K562 (cell line): Measurements from ENCODE around the gene SLX9. TPM values are rescaled to one million over a fixed set of nuclear protein-coding genes. Genes with fewer than 3 reads are reported as not detected.
A peak's percentile ranks its signal among the peaks of the same experiment; 100 is the strongest.

ENCODE experiments used
- ATAC-seq: fragments of 200-7000 bp; cut with Tn5 transposase; 3 replicates; pipeline ENCODE4 v1.9.1; 2020; ENCODE audit warnings: moderate library complexity
- BruUV-seq: library from RNA; stranded (reverse); fragments of 400-500 nt; replicated peaks from 2 replicates; lab custom pipeline; 2021; lab: Mats Ljungman, UMichigan
- CTCF ChIA-PET: fragments of 300-600 bp; formaldehyde crosslinking; extraction: SDS; loops from one replicate; lab custom pipeline; 2021; ENCODE audit warnings: low intra/inter-chr PET ratio; lab: Yijun Ruan, JAX
- POLR2A ChIA-PET: fragments of 300-600, 350-650 bp; sonication (Branson Sonifier 250); formaldehyde crosslinking; extraction: SDS; loops from one replicate; lab custom pipeline; 2021; ENCODE audit warnings: antibody characterized with exemption, inconsistent platforms; lab: Yijun Ruan, JAX
- DNase-seq, 4 experiments: peaks; one replicate each; pipeline versions ENCODE4 v3.0.0 to v3.0.0-alpha.2; 2011 to 2018; ENCODE audit warnings: low spot score in 3 of 4, mixed read lengths in 3 of 4; ENCODE audit errors: extremely low read depth in 1 of 4
- FAIRE-seq: peaks from 2 replicates; lab custom pipeline; 2011; peaks lifted over from hg19 to GRCh38; lab: Jason Lieb, UNC
- H2AFZ ChIP-seq: 2 replicates; pipeline ENCODE4 v1.6.0; 2011; ENCODE audit warnings: low read depth, low read length, control low read depth, inconsistent platforms
- H3K27ac ChIP-seq: fragments of 200-600 bp; 3 replicates; pipeline ENCODE4 v1.8.0; 2011; ENCODE audit warnings: low read depth, mild to moderate bottlenecking, control low read depth, inconsistent platforms, low read length, moderate library complexity, mixed read lengths; ENCODE audit errors: extremely low read depth
- H3K27me3 ChIP-seq, 2 experiments: fragments of 300-600 bp in 1 of 2; 2 replicates in 1 of 2; 3 replicates in 1 of 2; pipeline versions ENCODE4 v1.6.0 to v1.8.0; 2011; ENCODE audit warnings: inconsistent platforms in 2 of 2, low read length in 2 of 2, mild to moderate bottlenecking in 1 of 2, mixed read lengths in 1 of 2, moderate library complexity in 1 of 2; ENCODE audit not compliant: control insufficient read depth in 2 of 2, insufficient read depth in 2 of 2
- H3K36me3 ChIP-seq: fragments of 300-600 bp; 3 replicates; pipeline ENCODE4 v1.8.0; 2011; ENCODE audit warnings: mild to moderate bottlenecking, low read length, inconsistent platforms; ENCODE audit not compliant: control insufficient read depth, insufficient read depth
- H3K4me1 ChIP-seq, 2 experiments: fragments of 200-600 bp in 1 of 2; replicated peaks in 1 of 2; 2 replicates in 1 of 2; 3 replicates in 1 of 2; pipeline versions ENCODE4 v1.5.1 to v1.8.0; 2011; ENCODE audit warnings: inconsistent platforms in 2 of 2, low read length in 2 of 2, mild to moderate bottlenecking in 1 of 2, mixed read lengths in 1 of 2, moderate library complexity in 1 of 2; ENCODE audit not compliant: control insufficient read depth in 2 of 2, insufficient read depth in 2 of 2
- H3K4me2 ChIP-seq: 2 replicates; pipeline ENCODE4 v1.6.1; 2011; ENCODE audit warnings: low read length, control low read depth, inconsistent platforms, mixed read lengths; ENCODE audit not compliant: insufficient read depth
- H3K4me3 ChIP-seq: fragments of 200-600 bp; sonication (generic), shearing (Covaris generic); 2 replicates; pipeline ENCODE4 v1.5.1; 2016; ENCODE audit warnings: control low read depth, inconsistent platforms
- H3K79me2 ChIP-seq: fragments of 200-600 bp; 3 replicates; pipeline ENCODE4 v1.8.0; 2011; ENCODE audit warnings: low read length, inconsistent platforms; ENCODE audit not compliant: control insufficient read depth, insufficient read depth
- H3K9ac ChIP-seq, 2 experiments: 2 replicates each; pipeline versions ENCODE4 v1.6.0 to v1.6.1; 2011; ENCODE audit warnings: low read depth in 2 of 2, low read length in 2 of 2, control low read depth in 1 of 2, inconsistent platforms in 1 of 2, mild to moderate bottlenecking in 1 of 2, mixed read lengths in 1 of 2; ENCODE audit not compliant: insufficient read depth in 1 of 2
- H3K9me1 ChIP-seq: one replicate; pipeline ENCODE4 v1.6.0; 2011; ENCODE audit warnings: inconsistent platforms, mild to moderate bottlenecking, low read length, moderate library complexity; ENCODE audit not compliant: control insufficient read depth, insufficient read depth
- H3K9me3 ChIP-seq: replicated peaks from 2 replicates; pipeline ENCODE4 v1.5.1; 2011; ENCODE audit warnings: low read depth, low read length, inconsistent platforms; ENCODE audit not compliant: control insufficient read depth, insufficient read depth
- H4K20me1 ChIP-seq: replicated peaks from 2 replicates; pipeline ENCODE4 v1.6.1; 2011; ENCODE audit warnings: low read length, inconsistent platforms, mixed read lengths; ENCODE audit not compliant: control insufficient read depth, insufficient read depth
- CTCFL ChIP-seq: IDR thresholded peaks from 2 replicates; pipeline ENCODE4 v1.6.1; 2011; ENCODE audit warnings: borderline replicate concordance, low read depth, mild to moderate bottlenecking, moderate library complexity, low read length; ENCODE audit not compliant: insufficient read depth, poor library complexity, severe bottlenecking
- EGR1 ChIP-seq: fragments of 450-650 bp; conservative IDR thresholded peaks from 2 replicates; pipeline ENCODE4 v1.6.1; 2017; ENCODE audit warnings: mild to moderate bottlenecking
- PRDM10 ChIP-seq: fragments of 450-650 bp; IDR thresholded peaks from 2 replicates; pipeline ENCODE4 v1.6.1; 2018; ENCODE audit not compliant: partially characterized antibody
- ZKSCAN8 ChIP-seq: fragments of 200-800 bp; sonication (Bioruptor generic); IDR thresholded peaks from 2 replicates; pipeline ENCODE4 v1.6.1; 2016; ENCODE audit warnings: missing genetic modification characterization, missing compliant biosample characterization
- ZNF133 ChIP-seq: fragments of 250-450 bp; sonication (Bioruptor Pico); IDR thresholded peaks from 2 replicates; pipeline ENCODE4 v1.4.0; 2020; ENCODE audit warnings: mild to moderate bottlenecking
- ZNF263 ChIP-seq: sonication (generic); formaldehyde crosslinking; IDR thresholded peaks from 2 replicates; pipeline ENCODE4 v1.8.0; 2022; ENCODE audit warnings: mild to moderate bottlenecking, missing genetic modification reagents, borderline replicate concordance
- WGBS: fragments of 100-300 bp; shearing (Covaris generic); methylation state at CpG from one replicate; pipeline ENCODE4 v1.1.6; 2016; ENCODE audit warnings: low coverage, mixed read lengths; ENCODE audit not compliant: insufficient coverage; ENCODE audit errors: missing lambda C conversion rate; 5-methylcytosine and 5-hydroxymethylcytosine counted together
- in situ Hi-C: fragments of 300-500 bp; cut with MboI; formaldehyde crosslinking; loops from 4 replicates; pipeline ENCODE4 v1.15.0; 2018; ENCODE audit warnings: inconsistent platforms, mixed read lengths
- intact Hi-C: fragments of 100-400 bp; cut with micrococcal nuclease; formaldehyde crosslinking; loops from 2 replicates; pipeline ENCODE4 v1.14.2; 2022
- polyA plus RNA-seq, 8 experiments: library from polyadenylated mRNA; depleted of rRNA in 4 of 8; stranded (reverse) in 5 of 8; unstranded in 3 of 8; fragments of >200 nt; fragmentation: Nextera tagmentation in 2 of 8; fragmentation: Illumina TruSeq in 1 of 8; extraction: Ambion mirVana in 2 of 8; extraction: Trizol in 1 of 8; gene quantifications; 2 replicates each; pipeline versions ENCODE4 v1.2.1 to v1.2.3, GENCODE V29; 2011 to 2014; ENCODE audit warnings: inconsistent platforms in 1 of 8, missing spikeins in 1 of 8
- total RNA-seq, 7 experiments: library from RNA; depleted of rRNA in 6 of 7; stranded (reverse); fragments of >200 nt in 6 of 7; fragmentation: Illumina TruSeq in 2 of 7; extraction: Trizol in 2 of 7; gene quantifications; 2 replicates each; pipeline versions ENCODE4 v1.2.1 to v1.2.3, GENCODE V29; 2011 to 2021; ENCODE audit warnings: low replicate concordance in 1 of 7
- TF ChIP-seq, protein P1 (sequence below): fragments of 450-650 bp; formaldehyde crosslinking; IDR thresholded peaks from 2 replicates; pipeline ENCODE4 v1.4.0; 2020; ENCODE audit warnings: mild to moderate bottlenecking, mixed read lengths

SLX9 gene
- total and polyA plus RNA-seq, 9 of the 15 experiments (the other 6 are each of a cell fraction or from before 2014, with no cell fraction given), result 1.2 to 75.5 (median 16.5) TPM

GRCh38 chr21:44927587-44928461 lies 12.0 kb upstream of the SLX9 start:
- Histone ChIP-seq H3K4me1 (peaks cover 8 to 34% of the 10 kb centered on the region in 2 experiments; a peak in 4 of 5 replicates), H3K9me3 (no peaks in the 10 kb centered on the region), H3K79me2 (no peaks in the 10 kb centered on the region), H3K27ac (no peak overlapping the region), H3K9me1 (peaks cover 3% of the 10 kb centered on the region), H3K9ac (peak overlapping the region in 1 of 2 experiments; percentile 70; a peak in 2 of 4 replicates), H3K36me3 (no peaks in the 10 kb centered on the region), H3K4me2 (no peak overlapping the region), H3K27me3 (peaks cover 31 to 53% of the 10 kb centered on the region in 2 experiments), H4K20me1 (no peaks in the 10 kb centered on the region), H2AFZ (peak overlapping the region; percentile 15; the same call in 1 of the 2 replicates), H3K4me3 (no peak overlapping the region)
- CTCF ChIA-PET, result no interaction called here
- DNase-seq (peak; percentile 58 to 72 (median 63)), ATAC-seq (peak; percentile 31; the same call in 2 of the 3 replicates), FAIRE-seq (no peak)
- intact Hi-C loops, result loop anchor here (10.0 kb wide), 1 partner anchor 413 kb away; no protein-coding TSS in a partner anchor
- POLR2A ChIA-PET, result interaction anchor here (0.6 to 1.1 kb wide), 2 partner anchors 12 to 109 kb away, joined by 3 read pairs; no protein-coding TSS in a partner anchor
- no TSS peak for BruUV-seq
- WGBS, result 3% methylated on average over 16 of the region's 19 CpGs
- in situ Hi-C loops, result no loop called here
- TF ChIP-seq, protein P1, sequence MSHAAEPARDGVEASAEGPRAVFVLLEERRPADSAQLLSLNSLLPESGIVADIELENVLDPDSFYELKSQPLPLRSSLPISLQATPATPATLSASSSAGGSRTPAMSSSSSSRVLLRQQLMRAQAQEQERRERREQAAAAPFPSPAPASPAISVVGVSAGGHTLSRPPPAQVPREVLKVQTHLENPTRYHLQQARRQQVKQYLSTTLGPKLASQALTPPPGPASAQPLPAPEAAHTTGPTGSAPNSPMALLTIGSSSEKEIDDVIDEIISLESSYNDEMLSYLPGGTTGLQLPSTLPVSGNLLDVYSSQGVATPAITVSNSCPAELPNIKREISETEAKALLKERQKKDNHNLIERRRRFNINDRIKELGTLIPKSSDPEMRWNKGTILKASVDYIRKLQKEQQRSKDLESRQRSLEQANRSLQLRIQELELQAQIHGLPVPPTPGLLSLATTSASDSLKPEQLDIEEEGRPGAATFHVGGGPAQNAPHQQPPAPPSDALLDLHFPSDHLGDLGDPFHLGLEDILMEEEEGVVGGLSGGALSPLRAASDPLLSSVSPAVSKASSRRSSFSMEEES (CRISPR knock-in tag), result no peak
- TF ChIP-seq ZNF133 (CRISPR knock-in tag) (no peak), ZNF263 (CRISPR knock-in tag) (peak; percentile 90), CTCFL (peak; percentile 7), ZKSCAN8 (CRISPR knock-in tag) (no peak), EGR1 (peak; percentile 97), PRDM10 (peak; percentile 22)
